NCI-H2029 treated with DMSO at 0.1 percent for 48 hours (cell line): ENCODE data around the gene PSMB3.
"Not testable (repeated sequence)": the region's sequence is repeated elsewhere in the genome, so short reads cannot be mapped to it uniquely, and the experiment has no call there.

Source experiments
- DNase-seq: peaks from one replicate; lab custom pipeline; 2025; lab: John Stamatoyannopoulos, UW

The PSMB3 gene

GRCh38 chr17:38716368-38717005 is 36.1 kb upstream of the PSMB3 start:
- no peak for DNase-seq

- peak; percentile 49 for DNase-seq
Observed at GRCh38 chr17:38717139-38717745, 35.3 kb upstream of the PSMB3 start.

- DNase-seq: no peak
Observed at GRCh38 chr17:38719289-38719942, 33.1 kb upstream of the PSMB3 start.

GRCh38 chr17:38719943-38720641 is 32.4 kb upstream of the PSMB3 start:
- no peak for DNase-seq

- no peak for DNase-seq
Observed at GRCh38 chr17:38720941-38721340, 31.6 kb upstream of the PSMB3 start.

- no peak for DNase-seq
Observed at GRCh38 chr17:38721802-38722201, 30.7 kb upstream of the PSMB3 start.

GRCh38 chr17:38724337-38724988 is 28.1 kb upstream of the PSMB3 start:
- DNase-seq: peak; percentile 28

GRCh38 chr17:38725066-38725465 is 27.5 kb upstream of the PSMB3 start:
- DNase-seq: no peak

GRCh38 chr17:38726145-38726544 is 26.4 kb upstream of the PSMB3 start:
- not testable (repeated sequence) for DNase-seq

GRCh38 chr17:38727736-38728135 is 24.8 kb upstream of the PSMB3 start:
- DNase-seq: no peak

GRCh38 chr17:38728290-38728831 is 24.2 kb upstream of the PSMB3 start:
- no peak for DNase-seq

- DNase-seq: no peak
Observed at GRCh38 chr17:38729368-38729885, 23.1 kb upstream of the PSMB3 start.

- DNase-seq: peak; percentile 30
Observed at GRCh38 chr17:38729886-38730525, 22.5 kb upstream of the PSMB3 start, which contains the start of gene CISD3. Gene CISD3, plus strand, starts transcription at chr17:38730341. Its CDS starts 18 bp downstream, at chr17:38730359.

GRCh38 chr17:38730526-38731379 is 21.8 kb upstream of the PSMB3 start:
- peak; percentile 67 for DNase-seq

GRCh38 chr17:38731526-38732294 is 20.8 kb upstream of the PSMB3 start:
- DNase-seq: no peak

- DNase-seq: no peak
Observed at GRCh38 chr17:38732376-38733281, 19.9 kb upstream of the PSMB3 start.

GRCh38 chr17:38733282-38733981 is 19.1 kb upstream of the PSMB3 start:
- no peak for DNase-seq
